Endothelial cell of umbilical vein (primary cell): ENCODE measurements around the gene LRP1-AS. TPM values are rescaled to one million over a fixed set of nuclear protein-coding genes. Genes with fewer than 3 reads are reported as not detected.

Experiments
- BruUV-seq: library from RNA; stranded (reverse); fragments of 400-500 nt; replicated peaks from 2 replicates; lab custom pipeline; 2021; lab: Mats Ljungman, UMichigan
- CTCF ChIA-PET: fragments of 300-600, 350-600 bp; sonication (Branson Sonifier 250); formaldehyde crosslinking; loops from one replicate; lab custom pipeline; 2021; ENCODE audit warnings: antibody characterized with exemption, inconsistent platforms; lab: Charles Lee
- POLR2A ChIA-PET: fragments of 300-600, 350-600 bp; sonication (Branson Sonifier 250); formaldehyde crosslinking; loops from one replicate; lab custom pipeline; 2021; ENCODE audit warnings: antibody characterized with exemption, inconsistent platforms; lab: Charles Lee
- DNase-seq: peaks from one replicate; pipeline ENCODE4 v3.0.0-alpha.2; 2011; ENCODE audit warnings: low read depth, low spot score
- FAIRE-seq: peaks from 2 replicates; lab custom pipeline; 2011; peaks lifted over from hg19 to GRCh38; lab: Jason Lieb, UNC
- H2AFZ ChIP-seq: 2 replicates; pipeline ENCODE4 v1.6.0; 2012; ENCODE audit warnings: low read depth, low read length, control low read depth, inconsistent platforms
- H3K27ac ChIP-seq: 2 replicates; pipeline ENCODE4 v1.5.1; 2011; ENCODE audit warnings: low read depth, mild to moderate bottlenecking, control low read depth, low read length, moderate library complexity; ENCODE audit not compliant: insufficient read depth
- H3K27me3 ChIP-seq, 2 experiments: 2 replicates each; pipeline versions ENCODE4 v1.6.0 to v1.6.1; 2011; ENCODE audit warnings: low read length in 2 of 2, mixed read lengths in 1 of 2; ENCODE audit not compliant: control insufficient read depth in 2 of 2, insufficient read depth in 2 of 2
- H3K36me3 ChIP-seq, 2 experiments: 2 replicates in 1 of 2; 3 replicates in 1 of 2; pipeline ENCODE4 v1.5.1; 2011; ENCODE audit warnings: low read length in 2 of 2, mild to moderate bottlenecking in 1 of 2, moderate library complexity in 1 of 2; ENCODE audit not compliant: control insufficient read depth in 2 of 2, insufficient read depth in 2 of 2; ENCODE audit errors: extremely low read depth in 1 of 2
- H3K4me1 ChIP-seq: 3 replicates; pipeline ENCODE4 v1.5.1; 2011; ENCODE audit warnings: mild to moderate bottlenecking, low read length; ENCODE audit not compliant: control insufficient read depth, insufficient read depth; ENCODE audit errors: extremely low read depth
- H3K4me2 ChIP-seq: 2 replicates; pipeline ENCODE4 v1.6.1; 2011; ENCODE audit warnings: low read length, control low read depth, mixed read lengths; ENCODE audit not compliant: insufficient read depth
- H3K4me3 ChIP-seq, 3 experiments: fragments of 200-600 bp in 1 of 3; sonication (generic), shearing (Covaris generic) in 1 of 3; replicated peaks in 1 of 3; 2 replicates each; pipeline ENCODE4 v1.5.1; 2011 to 2016; ENCODE audit warnings: control low read depth in 3 of 3, low read length in 3 of 3, mild to moderate bottlenecking in 2 of 3, inconsistent platforms in 1 of 3, low read depth in 1 of 3, moderate library complexity in 1 of 3; ENCODE audit not compliant: insufficient read depth in 1 of 3
- H3K79me2 ChIP-seq: 2 replicates; pipeline ENCODE4 v1.6.0; 2012; ENCODE audit warnings: low read length, inconsistent platforms; ENCODE audit not compliant: control insufficient read depth, insufficient read depth
- H3K9ac ChIP-seq: replicated peaks from 2 replicates; pipeline ENCODE3; 2011; ENCODE audit warnings: low read length, control low read depth; ENCODE audit not compliant: insufficient read depth; ENCODE audit errors: extremely low read depth
- H3K9me1 ChIP-seq: replicated peaks from 3 replicates; pipeline ENCODE4 v1.6.0; 2011; ENCODE audit warnings: mild to moderate bottlenecking, low read length; ENCODE audit not compliant: control insufficient read depth, insufficient read depth; ENCODE audit errors: extremely low read depth
- H3K9me3 ChIP-seq: replicated peaks from 2 replicates; pipeline ENCODE4 v1.5.1; 2012; ENCODE audit warnings: low read length, inconsistent platforms; ENCODE audit not compliant: control insufficient read depth, insufficient read depth
- H4K20me1 ChIP-seq: replicated peaks from 2 replicates; pipeline ENCODE3; 2011; ENCODE audit warnings: mild to moderate bottlenecking, low read length; ENCODE audit not compliant: control insufficient read depth, insufficient read depth; ENCODE audit errors: extremely low read depth
- CTCF ChIP-seq, 2 donors: IDR thresholded peaks; 1 replicate in 1 of 2; 2 replicates in 1 of 2; pipeline ENCODE4 v1.5.1; 2011; ENCODE audit warnings: low read length in 2 of 2, mild to moderate bottlenecking in 2 of 2, moderate library complexity in 2 of 2, control low read depth in 1 of 2, inconsistent platforms in 1 of 2, low read depth in 1 of 2; ENCODE audit not compliant: insufficient read depth in 1 of 2; ENCODE audit errors: extremely low read depth in 1 of 2
- EZH2 ChIP-seq: IDR thresholded peaks from 2 replicates; pipeline ENCODE4 v1.6.1; 2012; ENCODE audit warnings: borderline replicate concordance, low read depth, mild to moderate bottlenecking, moderate library complexity, low read length, inconsistent platforms; ENCODE audit not compliant: severe bottlenecking
- FOS ChIP-seq: IDR thresholded peaks from 2 replicates; pipeline ENCODE4 v1.6.1; 2011; ENCODE audit warnings: mild to moderate bottlenecking, low read length, moderate library complexity, borderline replicate concordance; ENCODE audit not compliant: insufficient read depth
- GATA2 ChIP-seq: IDR thresholded peaks from 2 replicates; pipeline ENCODE4 v1.7.0; 2011; ENCODE audit warnings: low read depth, mild to moderate bottlenecking, moderate library complexity, mixed read lengths, low read length; ENCODE audit not compliant: insufficient read length, insufficient read depth
- JUN ChIP-seq: IDR thresholded peaks from 2 replicates; pipeline ENCODE4 v1.6.1; 2011; ENCODE audit warnings: borderline replicate concordance, low read depth; ENCODE audit not compliant: insufficient read length, insufficient read depth
- MAX ChIP-seq: IDR thresholded peaks from 2 replicates; pipeline ENCODE4 v1.6.1; 2011; ENCODE audit not compliant: insufficient read depth, insufficient read length
- MYC ChIP-seq: IDR thresholded peaks from one replicate; pipeline ENCODE4 v1.6.1; 2011; ENCODE audit warnings: mild to moderate bottlenecking, low read depth, low read length
- POLR2A ChIP-seq: IDR thresholded peaks from 2 replicates; pipeline ENCODE4 v1.6.1; 2012; ENCODE audit warnings: low read depth, mild to moderate bottlenecking, control low read depth, low read length
- POLR2AphosphoS5 ChIP-seq: IDR thresholded peaks from 2 replicates; pipeline ENCODE4 v1.6.1; 2012; ENCODE audit warnings: low read depth, mild to moderate bottlenecking, control low read depth, low read length, moderate library complexity; ENCODE audit not compliant: insufficient read depth
- dilution Hi-C: fragments of 300-500 bp; cut with MboI; formaldehyde crosslinking; loops from one replicate; pipeline ENCODE4 v1.15.0; 2019; ENCODE audit warnings: low sequenced_read_pairs; ENCODE audit not compliant: extremely low pct_ligation_motif_present
- intact Hi-C: fragments of 100-400 bp; cut with micrococcal nuclease; formaldehyde crosslinking; loops from one replicate; pipeline ENCODE4 v1.10.0; 2022
- polyA plus RNA-seq, 4 experiments: library from polyadenylated mRNA; depleted of rRNA in 3 of 4; stranded (reverse) in 3 of 4; unstranded in 1 of 4; fragments of >200 nt; gene quantifications; 2 replicates each; pipeline versions ENCODE4 v1.2.1 to v1.2.3, GENCODE V29; 2011 to 2012; ENCODE audit warnings: missing spikeins in 1 of 4
- total RNA-seq: library from RNA; stranded (reverse); gene quantifications from 2 replicates; pipeline ENCODE4 v1.2.3, GENCODE V29; 2021

The LRP1-AS gene
- total and polyA plus RNA-seq, 2 donors (not counting 3 experiments of a cell fraction or from before 2014, with no cell fraction given), result not detected

- Histone ChIP-seq H3K4me2 (no peak overlapping the region), H3K36me3 (no peaks in the 10 kb centered on the region), H3K9me1 (no peaks in the 10 kb centered on the region), H3K27ac (no peak overlapping the region), H4K20me1 (no peaks in the 10 kb centered on the region), H3K4me3 (no peak overlapping the region), H3K9ac (no peak overlapping the region), H3K4me1 (no peaks in the 10 kb centered on the region), H3K27me3 (peaks cover 37% of the 10 kb centered on the region in 2 experiments), H3K79me2 (no peaks in the 10 kb centered on the region), H2AFZ (no peak overlapping the region), H3K9me3 (no peaks in the 10 kb centered on the region)
- intact Hi-C loops (no loop called here), dilution Hi-C loops (no loop called here)
- ChIA-PET POLR2A (no interaction called here), CTCF (interaction anchor here (1.7 to 18.0 kb wide), 2 partner anchors 9 to 38 kb away, joined by 11 to 429 read pairs; no protein-coding TSS in a partner anchor)
- FAIRE-seq, result no peak
- BruUV-seq, result no TSS peak
- no peak for DNase-seq
- TF ChIP-seq MAX, result no peak
- TF ChIP-seq GATA2, result no peak
- no peak for TF ChIP-seq FOS
- no peak for TF ChIP-seq MYC
- no peak for TF ChIP-seq JUN
- TF ChIP-seq EZH2, result no peak
- TF ChIP-seq POLR2A, result no peak
- no peak for TF ChIP-seq POLR2AphosphoS5
- no peak for TF ChIP-seq CTCF (IDR thresholded peaks at IDR 0.05; ENCODE audit: extremely low read depth in 1 of 2, insufficient read depth in 1 of 2, low read depth in 1 of 2, low read length in 2 of 2)
Measured at GRCh38 chr12:57133013-57133569, 14.3 kb downstream of the LRP1-AS start.
